CD4-positive, alpha-beta T cell treated with Interferon gamma for 1 hour (primary cell): ENCODE results near the gene KCNK7.

ENCODE experiments used
- DNase-seq: peaks from one replicate; pipeline ENCODE4 v3.0.0-alpha.2; 2020

Gene KCNK7

DNA sequence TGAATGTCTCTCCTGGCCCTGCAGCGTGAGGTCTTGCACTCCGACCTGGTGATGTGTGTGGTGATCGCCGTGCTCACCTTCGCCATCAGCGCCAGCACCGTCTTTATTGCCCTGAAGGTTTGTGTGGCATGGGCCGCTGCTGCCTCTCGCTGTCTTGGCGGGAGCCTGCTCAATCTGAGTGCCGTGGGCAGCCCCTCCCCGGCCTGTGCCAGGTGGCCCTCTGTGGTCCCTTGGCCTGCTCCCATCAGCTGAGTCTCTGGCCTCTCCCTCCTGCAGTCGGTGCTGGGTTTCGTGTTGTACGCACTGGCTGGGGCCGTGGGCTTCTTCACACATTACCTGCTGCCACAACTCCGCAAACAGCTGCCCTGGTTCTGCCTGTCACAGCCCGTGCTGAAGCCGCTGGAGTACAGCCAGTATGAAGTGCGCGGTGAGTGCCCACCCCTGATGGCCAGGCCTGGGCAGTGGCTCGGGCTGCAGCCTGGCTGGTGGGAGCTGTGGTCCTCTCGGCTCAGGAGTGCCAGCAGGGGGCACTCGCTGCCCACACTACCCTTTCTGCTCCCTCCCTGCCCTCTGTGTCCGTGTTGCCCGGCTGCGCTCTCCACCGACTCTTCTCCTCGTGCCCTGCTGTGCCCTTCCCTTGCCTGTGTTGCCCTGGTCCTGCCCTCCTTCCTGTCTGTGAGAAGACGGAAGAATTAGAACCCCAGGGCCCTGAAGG is 30.2 kb upstream of the KCNK7 start:
- peak; percentile 71 for DNase-seq

DNA sequence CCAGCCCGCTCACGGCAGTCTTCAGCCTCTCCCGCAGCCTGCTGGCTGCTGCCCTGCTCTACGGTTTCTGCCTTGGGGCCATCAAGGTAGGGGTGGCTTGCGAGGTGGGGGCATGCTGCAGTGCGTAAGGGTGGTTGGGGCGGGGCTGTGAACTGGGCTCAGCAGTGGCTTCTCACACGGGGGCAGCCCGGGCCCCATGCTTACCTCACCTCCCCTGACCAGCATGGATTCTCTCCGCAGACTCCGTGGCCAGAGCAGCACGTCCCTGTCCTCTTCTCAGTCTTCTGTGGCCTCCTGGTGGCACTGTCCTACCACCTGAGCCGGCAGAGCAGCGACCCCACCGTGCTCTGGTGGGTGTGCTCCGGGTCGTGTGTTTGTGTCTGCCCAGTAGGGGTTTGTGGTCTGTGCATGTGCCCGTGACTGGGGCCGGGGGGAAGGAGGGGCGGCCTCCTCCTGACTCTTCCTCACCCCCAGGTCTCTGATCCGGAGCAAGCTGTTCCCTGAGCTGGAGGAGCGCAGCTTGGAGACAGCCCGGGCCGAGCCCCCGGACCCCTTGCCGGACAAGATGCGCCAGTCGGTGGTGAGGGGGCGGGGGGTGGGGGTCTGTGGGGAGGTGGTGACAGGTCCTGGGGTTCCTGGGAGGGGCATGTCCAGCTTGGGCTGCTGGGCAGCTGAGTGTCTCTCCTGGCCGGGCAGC is 29.5 kb upstream of the KCNK7 start:
- no peak for DNase-seq

DNA sequence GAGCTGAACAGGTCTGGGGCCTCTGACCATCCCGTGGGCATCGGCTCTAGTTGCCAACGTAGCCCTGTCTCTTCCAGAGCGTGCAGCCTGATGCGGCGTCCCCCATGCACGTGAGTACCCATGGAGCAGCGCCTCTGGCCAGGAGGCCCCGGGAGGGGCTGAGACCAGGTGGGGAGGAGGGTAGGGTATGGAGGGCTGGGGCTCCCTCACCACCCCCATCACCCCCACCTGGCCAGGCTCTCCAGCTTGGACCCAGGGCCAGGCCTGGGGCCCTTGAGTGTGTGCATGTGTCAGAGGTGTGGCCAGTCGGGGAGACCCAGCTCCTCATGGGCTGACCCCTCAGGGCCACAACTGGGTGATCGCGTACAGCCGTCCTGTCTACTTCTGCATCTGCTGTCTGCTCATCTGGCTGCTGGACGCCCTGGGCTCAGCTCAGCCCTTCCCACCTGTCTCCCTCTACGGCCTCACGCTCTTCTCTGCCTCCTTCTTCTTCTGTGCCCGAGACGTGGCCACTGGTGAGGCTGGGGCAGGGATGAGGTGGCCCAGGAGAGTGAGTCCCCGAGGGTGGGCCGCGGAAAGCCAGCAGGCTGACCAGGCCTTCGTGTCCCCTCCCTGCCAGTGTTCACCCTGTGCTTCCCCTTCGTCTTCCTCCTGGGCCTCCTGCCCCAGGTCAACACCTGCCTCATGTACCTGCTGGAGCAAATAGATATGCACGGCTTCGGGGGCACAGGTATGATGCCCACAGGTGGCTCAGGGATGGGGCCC is 28.4 kb upstream of the KCNK7 start:
- no peak for DNase-seq

GRCh38 chr11:65623177-65623576 is 27.6 kb upstream of the KCNK7 start:
- DNase-seq = no peak

DNA sequence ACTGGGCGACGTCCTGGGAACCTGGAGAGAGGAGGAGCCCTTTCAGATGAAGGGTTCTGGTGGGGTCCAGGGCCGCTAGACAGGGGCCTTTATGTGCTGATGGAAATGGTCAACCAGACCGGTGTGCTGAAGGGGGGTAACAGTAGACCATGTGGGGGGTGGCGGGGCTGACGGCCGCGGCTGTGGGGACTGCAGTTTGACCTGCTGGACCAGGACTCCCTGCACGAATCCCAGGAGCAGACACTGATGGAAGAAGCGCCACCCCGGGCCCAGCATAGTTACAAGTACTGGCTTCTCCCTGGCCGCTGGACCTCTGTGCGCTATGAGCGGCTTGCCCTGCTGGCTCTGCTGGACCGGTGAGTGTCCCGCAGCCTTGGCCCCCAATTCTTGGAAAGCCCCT is 26.4 kb upstream of the KCNK7 start:
- no peak for DNase-seq

DNA sequence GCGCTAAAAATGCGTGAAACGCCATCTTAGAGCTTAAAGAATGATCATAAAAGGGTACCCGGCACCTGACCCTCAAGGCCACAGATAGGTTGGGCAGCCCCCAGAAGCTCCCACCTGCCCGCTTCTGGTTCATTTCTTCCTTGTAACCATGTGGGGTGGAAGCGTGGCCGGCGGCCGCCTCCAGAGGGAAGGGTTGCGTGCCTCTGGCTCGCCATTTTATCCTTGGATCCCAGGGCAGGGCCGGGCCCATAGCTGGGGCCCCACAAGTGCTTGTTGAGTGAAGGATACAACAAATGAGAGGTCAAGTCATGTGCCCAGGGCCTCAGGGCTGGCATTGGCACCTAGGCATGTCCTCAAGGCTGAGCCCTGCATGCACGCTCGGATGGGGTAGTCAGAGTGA is 25.9 kb upstream of the KCNK7 start:
- no peak for DNase-seq

GRCh38 chr11:65620666-65621065 is 25.1 kb upstream of the KCNK7 start:
- no peak for DNase-seq

DNA sequence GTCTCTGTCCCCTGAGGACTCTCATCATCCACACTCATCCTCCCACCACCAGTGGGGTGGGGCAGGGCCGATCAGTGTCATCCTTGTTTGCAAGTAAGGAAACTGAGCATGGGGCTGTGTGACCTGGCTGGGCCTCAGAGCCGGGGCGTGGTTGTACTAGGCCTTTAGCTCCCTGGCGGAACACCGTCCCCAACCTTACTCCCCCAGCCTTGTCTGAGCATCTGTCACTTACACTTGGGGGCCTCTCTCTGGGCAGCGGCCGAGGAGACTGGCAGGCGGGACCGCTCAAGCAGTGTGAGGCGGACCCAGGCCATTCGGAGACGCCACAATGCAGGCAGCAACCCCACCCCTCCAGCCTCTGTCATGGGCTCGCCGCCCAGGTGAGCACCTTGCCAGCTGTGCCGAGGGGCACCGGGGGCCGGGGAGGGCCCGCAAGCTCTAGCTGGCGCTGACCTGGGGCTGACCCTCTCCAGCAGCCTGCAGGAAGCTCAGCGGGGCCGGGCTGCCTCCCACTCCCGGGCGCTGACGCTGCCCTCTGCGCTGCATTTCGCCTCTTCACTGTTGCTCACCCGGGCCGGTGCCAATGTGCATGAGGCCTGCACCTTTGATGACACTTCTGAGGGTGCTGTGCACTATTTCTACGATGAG is 23.8 kb upstream of the KCNK7 start:
- DNase-seq = no peak

DNA sequence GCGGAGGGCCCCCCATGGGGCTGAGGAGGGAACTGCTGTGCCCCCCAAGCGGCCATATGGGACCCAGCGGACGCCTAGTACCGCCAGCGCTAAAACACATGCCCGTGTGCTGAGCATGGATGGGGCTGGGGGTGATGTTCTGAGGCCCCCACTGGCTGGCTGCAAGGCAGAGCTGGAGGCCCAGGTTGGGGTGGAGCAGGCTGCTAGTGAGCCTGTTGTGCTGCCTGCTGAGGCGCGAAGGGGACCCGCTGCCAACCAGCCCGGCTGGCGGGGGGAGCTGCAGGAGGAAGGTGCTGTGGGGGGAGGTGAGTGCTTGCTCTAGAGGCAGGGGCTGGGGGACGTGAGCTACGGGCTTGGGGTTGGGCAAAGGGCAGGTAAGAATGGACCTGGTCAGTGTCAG is 23.2 kb upstream of the KCNK7 start:
- DNase-seq = no peak

GRCh38 chr11:65617990-65618751 is 22.6 kb upstream of the KCNK7 start:
- no peak for DNase-seq

DNA sequence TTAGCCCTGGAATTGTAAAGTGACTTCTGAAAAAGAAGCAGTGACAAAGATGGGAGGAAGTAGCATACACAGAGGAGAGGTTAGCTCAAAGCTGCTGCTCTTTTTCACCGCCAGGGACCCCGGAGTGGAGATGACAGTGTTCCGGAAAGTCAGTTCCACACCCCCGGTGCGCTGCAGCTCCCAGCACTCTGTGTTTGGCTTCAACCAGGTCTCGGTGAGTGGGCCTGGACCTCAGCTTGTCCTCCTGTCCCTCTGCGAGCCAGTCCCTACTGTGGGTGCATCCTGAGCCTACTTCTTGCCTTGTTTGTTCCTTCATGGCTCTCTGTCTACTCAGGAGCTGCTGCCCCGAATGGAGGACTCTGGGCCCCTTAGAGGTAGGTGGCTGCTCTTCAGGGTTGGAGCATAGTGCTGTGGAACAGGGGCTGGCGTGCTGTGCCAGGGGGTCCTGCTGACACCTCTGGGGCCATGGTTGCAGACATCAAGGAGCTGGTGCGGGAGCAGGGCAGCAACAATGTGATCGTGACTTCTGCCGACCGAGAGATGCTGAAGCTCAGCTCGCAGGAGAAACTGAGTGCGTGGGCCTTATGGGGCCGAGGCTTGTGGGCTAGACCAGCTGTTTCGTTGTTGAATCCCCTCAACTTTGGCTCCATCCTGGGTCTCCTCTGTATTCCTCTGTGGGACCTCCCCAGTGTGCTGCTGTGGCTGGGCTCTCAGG is 21.7 kb upstream of the KCNK7 start:
- no peak for DNase-seq

- DNase-seq = no peak
Measured at GRCh38 chr11:65616575-65617001, 21.0 kb upstream of the KCNK7 start.

GRCh38 chr11:65615950-65616574 is 20.5 kb upstream of the KCNK7 start:
- peak; percentile 43 for DNase-seq

- DNase-seq = peak; percentile 100
Measured at GRCh38 chr11:65615229-65615949, 19.8 kb upstream of the KCNK7 start, which contains the start of gene PCNX3. TSS of gene PCNX3 (plus strand) at chr11:65615776. CDS start at chr11:65616312, 536 bp downstream.

DNA sequence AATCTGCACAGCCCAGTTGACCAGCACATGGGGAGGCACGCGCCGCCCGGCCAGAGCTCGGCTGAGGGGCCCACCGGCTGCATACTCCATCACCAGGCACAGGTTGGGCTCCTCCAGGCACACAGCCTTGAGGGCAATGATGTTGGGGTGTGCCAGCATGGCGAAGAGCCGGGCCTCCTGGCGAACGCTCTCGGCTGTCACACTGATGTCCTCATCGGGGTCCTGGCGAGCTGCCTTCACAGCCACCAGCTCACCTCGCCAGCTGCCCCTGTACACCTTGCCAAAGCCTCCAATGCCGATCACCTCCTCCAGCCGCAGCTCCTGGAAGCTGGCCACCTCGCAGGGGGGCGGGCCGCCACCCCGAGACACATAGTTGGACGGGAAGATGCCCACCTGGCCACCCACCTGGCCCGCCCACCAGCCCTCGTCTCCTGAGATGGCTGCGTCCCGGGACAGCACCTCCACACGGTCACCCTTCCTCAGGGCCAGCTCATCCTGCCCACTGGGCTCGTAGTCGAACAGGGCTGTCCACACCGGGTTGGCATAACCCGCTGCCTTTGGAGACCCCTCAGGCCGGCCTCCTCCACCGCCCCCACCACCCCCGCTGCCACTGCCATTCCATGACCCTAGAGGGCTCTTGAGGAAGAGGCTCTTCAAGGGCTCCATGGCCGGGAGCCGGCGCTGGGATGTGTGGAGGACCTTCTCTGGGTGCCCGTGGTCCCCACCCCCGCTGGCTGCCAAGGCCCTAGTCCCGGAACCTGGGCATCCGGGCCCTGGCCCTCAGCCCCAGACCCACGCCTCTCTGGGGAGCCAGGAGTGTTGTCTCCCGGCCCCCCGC is 17.7 kb upstream of the KCNK7 start:
- DNase-seq = no peak

- no peak for DNase-seq
Measured at GRCh38 chr11:65612691-65613090, 17.1 kb upstream of the KCNK7 start.

GRCh38 chr11:65611758-65612603 is 16.4 kb upstream of the KCNK7 start:
- DNase-seq = no peak

DNA sequence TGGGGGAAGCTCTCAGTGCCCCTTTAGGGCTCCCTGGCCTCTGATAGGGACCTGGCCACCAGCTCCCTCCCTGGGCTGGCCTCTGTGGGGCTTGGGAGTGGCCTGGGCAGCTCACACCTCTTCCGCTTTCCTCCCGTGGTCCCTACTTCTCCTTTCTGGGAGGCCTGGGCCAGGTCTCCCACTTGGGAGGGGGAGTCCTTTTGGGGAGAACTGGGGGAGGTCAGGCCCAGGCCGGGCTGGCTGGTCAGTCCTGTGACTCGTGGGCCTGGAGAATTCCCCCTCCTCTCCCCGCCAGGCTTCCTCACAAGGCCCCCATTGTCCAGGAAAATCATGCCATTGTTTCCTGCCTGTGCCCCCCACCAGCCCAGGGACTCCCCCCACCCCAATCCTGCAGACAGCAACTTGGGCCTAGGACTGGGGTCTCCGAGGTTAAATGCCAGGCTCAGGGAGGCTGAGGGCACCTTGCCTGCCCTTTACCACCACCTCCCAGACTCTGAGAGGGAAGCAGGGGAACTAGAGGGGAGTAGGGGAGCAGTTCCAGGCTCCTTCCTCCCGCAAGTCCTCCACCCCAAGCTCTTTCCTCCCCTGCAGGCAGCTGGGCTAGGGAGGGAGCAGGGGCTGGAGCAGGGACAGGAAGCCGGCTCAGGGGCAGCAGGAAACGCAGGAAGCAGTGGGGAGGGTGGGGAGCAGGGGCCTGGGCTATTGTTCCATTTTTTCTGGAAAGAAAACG is 15.6 kb upstream of the KCNK7 start:
- DNase-seq = peak; percentile 56
